Activated naive CD4-positive, alpha-beta T cell treated with anti-CD3 and anti-CD28 coated beads, Interleukin-2, amount 10 ng/mL, durations not matched to agents 7 days and 5 days (primary cell): Measurements from ENCODE around the gene VAMP3.
"Not testable (repeated sequence)": the region's sequence is repeated elsewhere in the genome, so short reads cannot be mapped to it uniquely, and the experiment has no call there.

Experiments
- CTCF ChIA-PET: fragments of 350-600 bp; sonication (Branson Sonifier 250); formaldehyde crosslinking; loops from one replicate; lab custom pipeline; 2021; ENCODE audit warnings: antibody characterized with exemption; lab: Charles Lee
- DNase-seq: peaks from one replicate; pipeline ENCODE4 v3.0.0-alpha.2; 2020
- H3K27ac Mint-ChIP-seq: one replicate; pipeline ENCODE4 v1.8.0; 2021; ENCODE audit warnings: mild to moderate bottlenecking, moderate library complexity, mixed read lengths
- H3K27me3 Mint-ChIP-seq: one replicate; pipeline ENCODE4 v1.8.0; 2021; ENCODE audit warnings: mild to moderate bottlenecking, mixed read lengths
- H3K36me3 Mint-ChIP-seq: one replicate; pipeline ENCODE4 v1.8.0; 2021; ENCODE audit warnings: mixed read lengths
- H3K4me1 Mint-ChIP-seq: one replicate; pipeline ENCODE4 v1.8.0; 2021; ENCODE audit warnings: mixed read lengths
- H3K4me3 Mint-ChIP-seq: one replicate; pipeline ENCODE4 v1.8.0; 2021; ENCODE audit warnings: mild to moderate bottlenecking, moderate library complexity, mixed read lengths
- H3K9me3 Mint-ChIP-seq: one replicate; pipeline ENCODE4 v1.8.0; 2021; ENCODE audit warnings: mixed read lengths

The VAMP3 gene

GRCh38 chr1:7778133-7778628, 7.1 kb downstream of the VAMP3 start:
- Mint-ChIP-seq H3K9me3 (no peaks in the 10 kb centered on the region), H3K36me3 (peaks cover 45% of the 10 kb centered on the region), H3K4me1 (peaks cover 35% of the 10 kb centered on the region), H3K27me3 (no peaks in the 10 kb centered on the region), H3K4me3 (no peak overlapping the region), H3K27ac (no peak overlapping the region)
- no peak for DNase-seq
- CTCF ChIA-PET = no interaction called here

GRCh38 chr1:7780976-7781375, 9.9 kb downstream of the VAMP3 start:
- peaks cover 29% of the 10 kb centered on the region for H3K4me1 Mint-ChIP-seq
- CTCF ChIA-PET = no interaction called here
- H3K4me3 Mint-ChIP-seq = no peak overlapping the region
- H3K27me3 Mint-ChIP-seq = peaks cover 8% of the 10 kb centered on the region
- DNase-seq = no peak
- H3K27ac Mint-ChIP-seq = no peak overlapping the region
- no peaks in the 10 kb centered on the region for H3K9me3 Mint-ChIP-seq
- peaks cover 32% of the 10 kb centered on the region for H3K36me3 Mint-ChIP-seq

GRCh38 chr1:7781501-7781900, 10.4 kb downstream of the VAMP3 start:
- Mint-ChIP-seq H3K4me3 (peak overlapping the region; percentile 64), H3K36me3 (peaks cover 29% of the 10 kb centered on the region), H3K27ac (no peak overlapping the region), H3K9me3 (no peaks in the 10 kb centered on the region), H3K4me1 (peaks cover 29% of the 10 kb centered on the region), H3K27me3 (peaks cover 8% of the 10 kb centered on the region)
- DNase-seq = no peak
- CTCF ChIA-PET = no interaction called here

- CTCF ChIA-PET = no interaction called here
- peak overlapping the region; percentile 81 for H3K27ac Mint-ChIP-seq
These were observed 10.9 kb downstream of the VAMP3 start for GRCh38 chr1:7781923-7782495.

GRCh38 chr1:7783178-7783711, 12.1 kb downstream of the VAMP3 start:
- H3K9me3 Mint-ChIP-seq = no peaks in the 10 kb centered on the region
- peaks cover 8% of the 10 kb centered on the region for H3K27me3 Mint-ChIP-seq
- DNase-seq = no peak
- peak overlapping the region; percentile 64 for H3K4me3 Mint-ChIP-seq
- peaks cover 29% of the 10 kb centered on the region for H3K4me1 Mint-ChIP-seq
- CTCF ChIA-PET = no interaction called here
- H3K36me3 Mint-ChIP-seq = peaks cover 15% of the 10 kb centered on the region
- H3K27ac Mint-ChIP-seq = no peak overlapping the region

More at GRCh38 chr1:7781923-7782495, 10.9 kb downstream of the VAMP3 start:
- peak; percentile 52 for DNase-seq
- Mint-ChIP-seq H3K9me3 (no peaks in the 10 kb centered on the region), H3K27me3 (peaks cover 8% of the 10 kb centered on the region), H3K36me3 (peaks cover 24% of the 10 kb centered on the region), H3K4me3 (peak overlapping the region; percentile 64), H3K4me1 (peaks cover 29% of the 10 kb centered on the region)

- H3K36me3 Mint-ChIP-seq = peaks cover 12% of the 10 kb centered on the region
- H3K9me3 Mint-ChIP-seq = no peaks in the 10 kb centered on the region
- peak within 1 kb of the TSS; percentile 68 for H3K27ac Mint-ChIP-seq
- peaks cover 29% of the 10 kb centered on the region for H3K4me1 Mint-ChIP-seq
- DNase-seq = peak; percentile 91
- CTCF ChIA-PET = interaction anchor here (1.2 kb wide), 1 partner anchor 116 kb away, joined by 3 read pairs; no protein-coding TSS in a partner anchor
- peak within 1 kb of the TSS; percentile 64 for H3K4me3 Mint-ChIP-seq
- peaks cover 8% of the 10 kb centered on the region for H3K27me3 Mint-ChIP-seq
These were observed 12.9 kb downstream of the VAMP3 start, which contains the start of gene PER3 for GRCh38 chr1:7783826-7784491. TSS of gene PER3 (plus strand) at chr1:7784291. CDS start at chr1:7784878, 587 bp downstream.

GRCh38 chr1:7784492-7785071, 13.5 kb downstream of the VAMP3 start:
- peaks cover 29% of the 10 kb centered on the region for H3K4me1 Mint-ChIP-seq
- DNase-seq = no peak
- CTCF ChIA-PET = interaction anchor here (1.2 kb wide), 1 partner anchor 116 kb away, joined by 3 read pairs; no protein-coding TSS in a partner anchor
- peaks cover 3% of the 10 kb centered on the region for H3K9me3 Mint-ChIP-seq
- H3K27me3 Mint-ChIP-seq = peaks cover 8% of the 10 kb centered on the region
- peak overlapping the region; percentile 68 for H3K27ac Mint-ChIP-seq
- H3K4me3 Mint-ChIP-seq = peak overlapping the region; percentile 31
- peaks cover 7% of the 10 kb centered on the region for H3K36me3 Mint-ChIP-seq

GRCh38 chr1:7785108-7785507, 14.0 kb downstream of the VAMP3 start:
- H3K36me3 Mint-ChIP-seq = peaks cover 6% of the 10 kb centered on the region
- CTCF ChIA-PET = interaction anchor here (1.2 kb wide), 1 partner anchor 117 kb away, joined by 3 read pairs; no protein-coding TSS in a partner anchor
- peak overlapping the region; percentile 22 for H3K4me3 Mint-ChIP-seq
- H3K9me3 Mint-ChIP-seq = peaks cover 7% of the 10 kb centered on the region
- H3K4me1 Mint-ChIP-seq = peaks cover 29% of the 10 kb centered on the region
- DNase-seq = no peak
- H3K27me3 Mint-ChIP-seq = peaks cover 8% of the 10 kb centered on the region
- H3K27ac Mint-ChIP-seq = peak overlapping the region; percentile 68

GRCh38 chr1:7786795-7787194, 15.7 kb downstream of the VAMP3 start:
- no peak for DNase-seq
- peaks cover 8% of the 10 kb centered on the region for H3K27me3 Mint-ChIP-seq
- no peak overlapping the region for H3K4me3 Mint-ChIP-seq
- CTCF ChIA-PET = no interaction called here
- peaks cover 6% of the 10 kb centered on the region for H3K36me3 Mint-ChIP-seq
- H3K4me1 Mint-ChIP-seq = peaks cover 17% of the 10 kb centered on the region
- no peak overlapping the region for H3K27ac Mint-ChIP-seq
- peaks cover 20% of the 10 kb centered on the region for H3K9me3 Mint-ChIP-seq

- peaks cover 3% of the 10 kb centered on the region for H3K4me1 Mint-ChIP-seq
- DNase-seq = no peak
- no peak overlapping the region for H3K4me3 Mint-ChIP-seq
- peaks cover 5% of the 10 kb centered on the region for H3K36me3 Mint-ChIP-seq
- peak overlapping the region; percentile 63 for H3K27ac Mint-ChIP-seq
- peaks cover 6% of the 10 kb centered on the region for H3K27me3 Mint-ChIP-seq
- H3K9me3 Mint-ChIP-seq = peaks cover 22% of the 10 kb centered on the region
- CTCF ChIA-PET = no interaction called here
These were observed 18.7 kb downstream of the VAMP3 start for GRCh38 chr1:7789828-7790227.

GRCh38 chr1:7791027-7791426, 19.9 kb downstream of the VAMP3 start:
- H3K4me3 Mint-ChIP-seq, CTCF ChIA-PET: not testable (repeated sequence)

GRCh38 chr1:7795406-7795805, 24.3 kb downstream of the VAMP3 start:
- H3K4me3 Mint-ChIP-seq = no peak overlapping the region
- H3K27me3 Mint-ChIP-seq = no peaks in the 10 kb centered on the region
- H3K9me3 Mint-ChIP-seq = peaks cover 13% of the 10 kb centered on the region
- no peaks in the 10 kb centered on the region for H3K4me1 Mint-ChIP-seq
- CTCF ChIA-PET = no interaction called here
- DNase-seq = no peak
- H3K36me3 Mint-ChIP-seq = peaks cover 5% of the 10 kb centered on the region
- H3K27ac Mint-ChIP-seq = no peak overlapping the region

More at GRCh38 chr1:7791027-7791426, 19.9 kb downstream of the VAMP3 start:
- not testable (repeated sequence) for H3K27me3 Mint-ChIP-seq, DNase-seq, H3K27ac Mint-ChIP-seq, H3K36me3 Mint-ChIP-seq, H3K4me1 Mint-ChIP-seq
- peaks cover 22% of the 10 kb centered on the region for H3K9me3 Mint-ChIP-seq

GRCh38 chr1:7805460-7805859, 34.4 kb downstream of the VAMP3 start:
- no peaks in the 10 kb centered on the region for H3K9me3 Mint-ChIP-seq
- CTCF ChIA-PET = interaction anchor here (0.6 to 1.3 kb wide), 2 partner anchors 30 to 211 kb away, joined by 3 read pairs; no protein-coding TSS in a partner anchor
- no peaks in the 10 kb centered on the region for H3K27me3 Mint-ChIP-seq
- no peaks in the 10 kb centered on the region for H3K36me3 Mint-ChIP-seq
- H3K4me3 Mint-ChIP-seq = no peak overlapping the region
- DNase-seq = no peak
- no peak overlapping the region for H3K27ac Mint-ChIP-seq
- H3K4me1 Mint-ChIP-seq = no peaks in the 10 kb centered on the region

GRCh38 chr1:7808253-7808844, 37.3 kb downstream of the VAMP3 start:
- Mint-ChIP-seq H3K36me3 (peaks cover 5% of the 10 kb centered on the region), H3K4me3 (no peak overlapping the region), H3K4me1 (no peaks in the 10 kb centered on the region), H3K27ac (no peak overlapping the region), H3K9me3 (peaks cover 5% of the 10 kb centered on the region), H3K27me3 (no peaks in the 10 kb centered on the region)
- CTCF ChIA-PET = interaction anchor here (1.0 to 1.5 kb wide), 5 partner anchors 14 to 174 kb away, joined by 3 to 8 read pairs (median 4); no protein-coding TSS in a partner anchor
- no peak for DNase-seq
